PC-3 (cell line): ENCODE measurements around the gene EPHB1. TPM values are rescaled to one million over a fixed set of nuclear protein-coding genes. Genes with fewer than 3 reads are reported as not detected.

Source experiments
- ATAC-seq: fragments of 200-7000 bp; cut with Tn5 transposase; 2 replicates; pipeline ENCODE4 v1.9.1; 2020; ENCODE audit warnings: mild to moderate bottlenecking, moderate library complexity
- Bru-seq: library from RNA; stranded (reverse); fragments of 400-500 nt; gene quantifications from one replicate; lab custom pipeline; 2021; lab: Mats Ljungman, UMichigan
- BruChase-seq, 2 experiments: library from RNA; stranded (reverse); fragments of 400-500 nt; gene quantifications; one replicate each; lab custom pipeline; 2021; lab: Mats Ljungman, UMichigan
- BruUV-seq: library from RNA; stranded (reverse); fragments of 400-500 nt; replicated peaks from 2 replicates; lab custom pipeline; 2021; lab: Mats Ljungman, UMichigan
- CTCF ChIA-PET: fragments of 300-600 bp; sonication (Branson Sonifier 250); formaldehyde crosslinking; loops from one replicate; lab custom pipeline; 2022; ENCODE audit warnings: antibody characterized with exemption; lab: Charles Lee
- POLR2A ChIA-PET: fragments of 300-600 bp; sonication (Branson Sonifier 250); formaldehyde crosslinking; loops from one replicate; lab custom pipeline; 2022; ENCODE audit warnings: antibody characterized with exemption; ENCODE audit not compliant: unreplicated experiment; lab: Charles Lee
- DNase-seq: peaks from one replicate; pipeline ENCODE4 v3.0.0-alpha.2; 2015
- H2AFZ ChIP-seq: fragments of 300-600 bp; sonication (generic); 2 replicates; pipeline ENCODE4 v1.6.0; 2016; ENCODE audit warnings: antibody characterized with exemption, low read length
- H3F3A ChIP-seq: fragments of 300-600 bp; sonication (generic); one replicate; pipeline ENCODE4 v1.6.0; 2017; ENCODE audit warnings: antibody characterized with exemption, low read length, control low read depth, mild to moderate bottlenecking; ENCODE audit not compliant: unreplicated experiment
- H3K27ac ChIP-seq: fragments of 300-600 bp; sonication (generic); 2 replicates; pipeline ENCODE4 v1.5.1; 2016; ENCODE audit warnings: mild to moderate bottlenecking, low read length
- H3K27me3 ChIP-seq: fragments of 300-600 bp; sonication (generic); 2 replicates; pipeline ENCODE4 v1.6.1; 2016; ENCODE audit warnings: low read length, mixed read lengths
- H3K36me3 ChIP-seq: fragments of 300-600 bp; sonication (generic); 2 replicates; pipeline ENCODE4 v1.6.1; 2016; ENCODE audit warnings: low read depth, mixed run types, low read length, mixed read lengths
- H3K4me1 ChIP-seq: fragments of 300-600 bp; sonication (generic); 2 replicates; pipeline ENCODE4 v1.5.1; 2016; ENCODE audit warnings: low read length; ENCODE audit not compliant: insufficient read depth
- H3K4me2 ChIP-seq: fragments of 300-600 bp; sonication (generic); 2 replicates; pipeline ENCODE4 v1.6.0; 2016; ENCODE audit warnings: low read length
- H3K4me3 ChIP-seq: fragments of 300-600 bp; sonication (generic); 2 replicates; pipeline ENCODE4 v1.5.1; 2016; ENCODE audit warnings: mild to moderate bottlenecking, low read length, mixed read lengths
- H3K79me2 ChIP-seq: fragments of 300-600 bp; sonication (generic); 2 replicates; pipeline ENCODE4 v1.6.1; 2017; ENCODE audit warnings: low read length, mixed read lengths
- H3K9ac ChIP-seq: fragments of 300-600 bp; sonication (generic); 2 replicates; pipeline ENCODE4 v1.6.0; 2016; ENCODE audit warnings: mild to moderate bottlenecking, low read length
- H3K9me2 ChIP-seq: fragments of 300-600 bp; sonication (generic); replicated peaks from 2 replicates; pipeline ENCODE4 v1.6.1; 2016; ENCODE audit warnings: mixed run types, low read length, mixed read lengths
- H3K9me3 ChIP-seq: fragments of 300-600 bp; sonication (generic); 2 replicates; pipeline ENCODE4 v1.6.1; 2016; ENCODE audit warnings: low read length, mixed read lengths
- H4K20me1 ChIP-seq: fragments of 300-600 bp; sonication (generic); 2 replicates; pipeline ENCODE4 v1.6.1; 2016; ENCODE audit warnings: low read length, mixed read lengths
- EZH2 ChIP-seq: fragments of 300-600 bp; sonication (generic); IDR thresholded peaks from one replicate; pipeline ENCODE4 v1.6.1; 2017; ENCODE audit warnings: antibody characterized with exemption, mild to moderate bottlenecking, low read length; ENCODE audit not compliant: unreplicated experiment
- EZH2phosphoT487 ChIP-seq: fragments of 300-600 bp; sonication (generic); IDR thresholded peaks from 2 replicates; pipeline ENCODE4 v1.6.1; 2018; ENCODE audit warnings: mild to moderate bottlenecking, antibody characterized with exemption, low read length, borderline replicate concordance
- intact Hi-C: fragments of 100-400 bp; cut with micrococcal nuclease; formaldehyde crosslinking; loops from 2 replicates; pipeline ENCODE4 v1.9.0; 2023
- long read RNA-seq: library from polyadenylated mRNA; unstranded; transcript quantifications from one replicate; pipeline ENCODE4 v2.0.0, GENCODE V29; 2021; ENCODE audit not compliant: unreplicated experiment
- total RNA-seq: library from RNA; depleted of rRNA; stranded (reverse); fragments of >200 nt; gene quantifications from 2 replicates; pipeline ENCODE4 v1.2.3, GENCODE V29; 2014; rRNA removed
- TF ChIP-seq, protein P1 (sequence below): fragments of 300-600 bp; sonication (generic); conservative IDR thresholded peaks from 2 replicates; pipeline ENCODE4 v1.5.1; 2017; ENCODE audit warnings: antibody characterized with exemption, low read depth, mild to moderate bottlenecking, low read length

The EPHB1 gene
- total RNA-seq = 0.69 and 0.92 TPM in 2 replicates
- percentile 7 among the genes with signal in this experiment for Bru-seq, nascent RNA
- percentile 6 among the genes with signal in this experiment for BruChase-seq, experiment 1, labeled RNA remaining after a 6-hour chase
- percentile 9 among the genes with signal in this experiment for BruChase-seq, experiment 2, labeled RNA remaining after a 2-hour chase
- long read RNA-seq = 0 reads

DNA sequence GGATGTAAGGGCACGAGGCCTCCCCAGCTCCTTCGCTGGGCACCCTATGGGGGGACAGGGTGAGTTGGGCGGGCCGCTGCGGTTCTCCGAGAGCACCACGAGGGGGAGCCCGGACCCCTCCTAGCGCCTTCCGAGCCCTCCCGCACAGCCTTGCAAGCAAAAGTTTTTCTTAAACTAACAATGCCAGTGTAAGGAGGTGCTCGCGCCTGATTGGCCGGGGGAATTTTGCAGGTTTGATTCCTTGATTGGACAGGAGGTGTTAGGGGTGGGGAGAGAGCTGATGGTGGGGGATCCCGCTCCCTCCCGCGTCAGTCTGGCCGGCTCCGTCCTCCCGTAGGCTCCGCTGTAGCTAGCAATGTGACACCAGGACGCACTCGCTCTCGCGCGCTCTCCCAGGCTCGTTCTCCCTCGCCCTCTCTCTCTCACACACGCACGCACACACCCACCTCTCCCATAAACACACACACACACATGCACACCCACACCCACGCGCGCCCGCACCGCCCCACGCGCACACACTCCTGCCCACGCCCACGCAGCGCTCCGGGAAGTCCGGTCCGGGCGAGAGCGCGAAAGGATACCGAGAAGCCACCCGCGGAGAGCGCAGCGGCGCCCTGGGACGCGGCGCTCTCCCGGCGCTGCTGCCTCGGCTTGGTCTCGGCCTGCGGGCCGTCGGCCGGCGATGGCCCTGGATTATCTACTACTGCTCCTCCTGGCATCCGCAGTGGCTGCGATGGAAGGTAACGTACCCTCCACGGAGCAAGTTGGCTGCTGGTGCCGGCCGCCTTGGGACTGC is at the start of gene EPHB1:
Gene EPHB1, plus strand, starts transcription at position 311 of the 796 bp plus-strand sequence.
- ATAC-seq = peak; percentile 89
- Histone ChIP-seq H3K9me3 (no peaks in the 10 kb centered on the region), H4K20me1 (no peaks in the 10 kb centered on the region), H3K36me3 (no peaks in the 10 kb centered on the region), H3K4me1 (no peaks in the 10 kb centered on the region), H3K9ac (no peak within 1 kb of the TSS), H2AFZ (peak within 1 kb of the TSS; percentile 76), H3K4me3 (peak within 1 kb of the TSS; percentile 71), H3K79me2 (no peaks in the 10 kb centered on the region), H3F3A (no peaks in the 10 kb centered on the region), H3K27ac (no peak within 1 kb of the TSS), H3K4me2 (peak within 1 kb of the TSS; percentile 85), H3K27me3 (peaks cover 28% of the 10 kb centered on the region), H3K9me2 (no peaks in the 10 kb centered on the region)
- DNase-seq = peak; percentile 79
- intact Hi-C loops = no loop called here
- no TSS peak for BruUV-seq
- ChIA-PET POLR2A (interaction anchor here (0.7 kb wide), 1 partner anchor 1201 kb away, joined by 4 read pairs; no protein-coding TSS in a partner anchor), CTCF (interaction anchor here (0.6 kb wide), 1 partner anchor 690 kb away, joined by 4 read pairs; no protein-coding TSS in a partner anchor)
- TF ChIP-seq, protein P1, sequence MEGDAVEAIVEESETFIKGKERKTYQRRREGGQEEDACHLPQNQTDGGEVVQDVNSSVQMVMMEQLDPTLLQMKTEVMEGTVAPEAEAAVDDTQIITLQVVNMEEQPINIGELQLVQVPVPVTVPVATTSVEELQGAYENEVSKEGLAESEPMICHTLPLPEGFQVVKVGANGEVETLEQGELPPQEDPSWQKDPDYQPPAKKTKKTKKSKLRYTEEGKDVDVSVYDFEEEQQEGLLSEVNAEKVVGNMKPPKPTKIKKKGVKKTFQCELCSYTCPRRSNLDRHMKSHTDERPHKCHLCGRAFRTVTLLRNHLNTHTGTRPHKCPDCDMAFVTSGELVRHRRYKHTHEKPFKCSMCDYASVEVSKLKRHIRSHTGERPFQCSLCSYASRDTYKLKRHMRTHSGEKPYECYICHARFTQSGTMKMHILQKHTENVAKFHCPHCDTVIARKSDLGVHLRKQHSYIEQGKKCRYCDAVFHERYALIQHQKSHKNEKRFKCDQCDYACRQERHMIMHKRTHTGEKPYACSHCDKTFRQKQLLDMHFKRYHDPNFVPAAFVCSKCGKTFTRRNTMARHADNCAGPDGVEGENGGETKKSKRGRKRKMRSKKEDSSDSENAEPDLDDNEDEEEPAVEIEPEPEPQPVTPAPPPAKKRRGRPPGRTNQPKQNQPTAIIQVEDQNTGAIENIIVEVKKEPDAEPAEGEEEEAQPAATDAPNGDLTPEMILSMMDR = peak; percentile 80
- no peak for TF ChIP-seq EZH2phosphoT487
- TF ChIP-seq EZH2 = no peak

DNA sequence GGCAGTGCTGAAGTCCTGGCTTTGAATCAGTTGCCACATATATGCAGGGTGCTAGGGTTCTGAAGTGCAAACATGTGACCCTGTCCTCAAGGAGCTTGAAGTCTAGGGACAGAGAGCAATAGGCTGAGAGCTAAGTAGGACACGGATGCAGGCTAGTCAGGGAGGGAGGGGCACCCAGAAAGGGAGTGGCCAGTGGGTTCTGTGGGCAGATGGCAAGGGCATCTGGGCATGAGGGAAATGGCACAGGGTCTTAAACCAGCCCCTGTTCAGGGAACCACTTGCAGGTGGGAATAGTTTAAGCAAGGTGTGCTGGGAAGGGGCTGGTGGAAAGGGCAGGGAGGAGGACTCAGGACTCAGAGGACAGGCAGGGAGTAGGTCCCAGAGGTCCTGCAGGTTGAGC is 46.4 kb upstream of the EPHB1 start:
- TF ChIP-seq EZH2 = no peak
- TF ChIP-seq, protein P1 = no peak
- no peak for TF ChIP-seq EZH2phosphoT487
- Histone ChIP-seq H3K27ac (no peak overlapping the region), H3K4me2 (no peak overlapping the region), H3K79me2 (no peaks in the 10 kb centered on the region), H3K27me3 (no peaks in the 10 kb centered on the region), H3K4me3 (no peak overlapping the region), H3K36me3 (no peaks in the 10 kb centered on the region), H3K9ac (no peak overlapping the region), H3K9me3 (no peaks in the 10 kb centered on the region), H2AFZ (no peak overlapping the region), H3F3A (no peaks in the 10 kb centered on the region), H3K4me1 (no peaks in the 10 kb centered on the region), H4K20me1 (no peaks in the 10 kb centered on the region), H3K9me2 (no peaks in the 10 kb centered on the region)
- ATAC-seq (no peak), DNase-seq (no peak)
- BruUV-seq = no TSS peak
- intact Hi-C loops = no loop called here
- CTCF ChIA-PET = no interaction called here
- POLR2A ChIA-PET = no interaction called here

DNA sequence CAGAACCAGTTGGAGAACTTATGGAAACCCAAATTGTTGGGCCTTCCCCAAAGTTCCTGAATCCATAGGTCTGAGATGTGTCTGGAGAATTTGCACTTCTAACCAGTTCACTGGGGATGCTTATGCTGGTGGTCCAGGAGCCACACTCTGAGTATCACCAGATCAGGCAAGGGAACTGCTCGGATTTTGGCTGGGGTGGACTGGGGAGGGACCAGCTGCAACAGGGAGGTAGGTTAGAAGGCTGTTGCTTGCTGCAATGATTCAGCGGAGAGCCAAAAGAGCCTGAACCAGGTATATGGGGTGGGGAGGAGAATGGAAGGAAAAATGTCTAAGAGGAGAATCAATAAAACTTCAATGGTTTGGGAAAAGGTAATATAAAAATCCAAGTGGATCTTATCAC is 45.9 kb upstream of the EPHB1 start:
- Histone ChIP-seq H3K36me3 (no peaks in the 10 kb centered on the region), H3K79me2 (no peaks in the 10 kb centered on the region), H4K20me1 (no peaks in the 10 kb centered on the region), H3K27ac (no peak overlapping the region), H3K27me3 (no peaks in the 10 kb centered on the region), H3K9ac (no peak overlapping the region), H3K4me1 (no peaks in the 10 kb centered on the region), H3K4me2 (no peak overlapping the region), H3F3A (no peaks in the 10 kb centered on the region), H3K4me3 (no peak overlapping the region), H3K9me3 (no peaks in the 10 kb centered on the region), H3K9me2 (no peaks in the 10 kb centered on the region), H2AFZ (no peak overlapping the region)
- intact Hi-C loops = no loop called here
- POLR2A ChIA-PET = no interaction called here
- DNase-seq (no peak), ATAC-seq (no peak)
- CTCF ChIA-PET = no interaction called here
- BruUV-seq = no TSS peak
- TF ChIP-seq, protein P1 = no peak
- TF ChIP-seq EZH2 (no peak), EZH2phosphoT487 (no peak)
